GM19395 (cell line): ENCODE data around the gene MYO5B.

Experiments used
- ATAC-seq: cut with Tn5 transposase; IDR thresholded peaks from one replicate; pipeline ENCODE4 v1.9.1; 2021; ENCODE audit warnings: mild to moderate bottlenecking, moderate library complexity; ENCODE audit not compliant: unreplicated experiment

The MYO5B gene

DNA sequence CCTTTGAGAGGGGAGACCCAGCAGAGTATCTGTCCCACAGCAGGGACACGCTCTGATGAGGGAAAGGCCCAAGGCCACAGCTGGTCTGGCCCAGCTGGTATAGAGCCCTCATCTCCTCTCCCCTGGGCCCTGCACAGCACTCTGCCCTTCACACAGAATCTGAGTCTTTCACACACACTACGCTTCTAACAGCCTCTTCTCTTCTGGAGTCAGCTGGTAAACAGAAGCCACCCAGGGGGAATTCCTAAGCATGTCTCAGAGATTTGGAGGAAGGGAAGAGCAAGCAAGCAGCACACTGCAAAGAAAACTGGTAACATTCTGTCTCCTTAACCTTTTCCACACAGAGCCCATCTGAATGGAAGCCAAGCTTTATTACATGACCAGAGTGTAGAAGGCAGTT is 260.5 kb downstream of the MYO5B start:
- peak; percentile 73 for ATAC-seq

DNA sequence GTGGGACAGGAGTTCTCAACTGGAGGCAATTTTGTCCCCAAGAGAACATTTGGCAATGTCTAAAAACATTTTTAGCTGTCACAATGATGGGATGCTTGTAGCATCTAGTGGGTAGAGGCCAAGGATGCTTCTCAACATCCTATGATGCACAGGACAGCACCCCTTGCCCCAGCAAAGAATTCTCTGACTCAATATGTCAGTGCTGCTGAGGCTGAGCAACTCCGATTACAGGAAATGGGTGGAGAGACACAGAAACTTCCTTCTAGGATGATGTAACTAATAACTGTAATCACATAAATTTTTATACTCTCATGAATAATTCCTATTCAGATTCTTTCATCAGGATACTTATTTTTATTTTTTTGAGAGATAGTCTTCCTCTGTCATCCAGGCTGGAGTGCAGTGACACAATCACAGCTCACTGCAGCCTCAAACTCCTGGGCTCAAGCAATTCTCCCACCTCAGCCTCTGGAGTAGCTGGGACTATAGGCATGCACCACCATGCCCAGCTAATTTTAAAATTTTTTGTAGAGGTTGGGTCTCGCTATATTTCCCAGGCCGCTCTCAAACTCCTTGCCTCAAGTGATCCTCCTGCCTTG is 261.3 kb downstream of the MYO5B start:
- ATAC-seq = no peak

DNA sequence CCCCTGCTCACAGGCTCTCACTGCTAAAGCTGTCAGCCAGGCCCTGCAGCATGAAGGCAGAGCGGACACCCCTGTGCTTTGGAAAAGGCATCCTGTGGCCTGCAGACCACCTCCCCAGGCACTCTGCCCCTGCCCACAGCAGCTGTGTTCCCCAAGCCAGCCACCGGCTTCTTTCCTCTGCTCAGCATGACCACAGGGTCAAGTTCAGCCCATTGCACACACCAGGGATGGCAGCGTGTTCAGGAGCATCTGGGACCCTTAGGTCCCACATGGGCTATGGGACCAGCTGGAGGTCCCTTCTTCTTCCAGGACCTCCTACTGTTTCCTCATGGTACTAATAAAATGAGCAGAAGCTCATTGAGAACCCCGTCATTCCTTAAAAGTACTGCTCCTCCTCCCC is 263.2 kb downstream of the MYO5B start:
- no peak for ATAC-seq

DNA sequence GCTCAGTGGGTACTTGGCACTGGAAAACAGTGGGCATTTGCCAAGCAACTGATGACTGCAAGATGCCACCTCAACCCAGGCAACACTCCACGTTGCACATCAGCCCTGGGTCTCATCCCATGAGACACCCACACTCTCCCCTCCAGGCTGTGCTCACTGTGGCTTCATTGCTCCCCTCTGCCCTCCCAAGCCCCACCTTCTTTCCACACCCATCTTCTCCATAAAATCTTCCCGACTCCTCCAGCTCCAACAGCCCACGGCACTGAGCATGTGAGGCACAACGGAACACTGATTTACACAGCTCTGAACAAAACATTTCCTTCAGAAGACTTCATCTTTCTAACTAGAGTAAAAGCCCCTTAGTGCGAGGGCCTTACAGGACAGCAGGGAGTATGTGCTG is 263.8 kb downstream of the MYO5B start:
- ATAC-seq = no peak

DNA sequence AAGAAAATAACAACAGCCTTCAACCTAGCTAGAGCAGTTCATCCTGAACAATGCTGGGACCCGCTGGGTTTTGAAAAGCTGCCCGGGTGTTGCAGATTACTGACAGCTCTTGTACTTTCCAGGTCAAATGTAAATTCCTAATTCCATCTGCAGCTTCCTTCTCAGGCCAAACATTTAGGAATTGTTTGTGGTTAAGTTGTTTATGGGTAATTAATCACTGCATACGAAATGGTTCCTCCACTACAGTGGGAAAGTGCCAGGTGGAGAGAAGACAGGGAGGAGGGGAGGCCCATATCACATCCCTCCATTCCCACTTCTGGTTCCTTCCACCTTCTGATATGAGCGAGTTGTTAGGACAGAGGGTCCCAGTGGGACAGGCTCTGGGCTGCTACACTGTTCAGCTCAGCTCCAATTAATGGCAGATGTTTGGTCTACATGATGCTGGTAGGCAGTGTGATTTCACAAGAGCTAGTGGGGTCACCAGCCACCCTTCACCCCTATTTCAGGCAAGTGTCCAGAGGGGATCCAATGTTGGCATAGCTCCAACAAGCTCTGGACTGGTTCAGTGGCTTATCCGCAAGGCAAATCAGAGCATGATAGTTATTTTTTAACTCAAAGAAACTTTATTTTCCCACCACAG is 268.7 kb downstream of the MYO5B start:
- no peak for ATAC-seq

DNA sequence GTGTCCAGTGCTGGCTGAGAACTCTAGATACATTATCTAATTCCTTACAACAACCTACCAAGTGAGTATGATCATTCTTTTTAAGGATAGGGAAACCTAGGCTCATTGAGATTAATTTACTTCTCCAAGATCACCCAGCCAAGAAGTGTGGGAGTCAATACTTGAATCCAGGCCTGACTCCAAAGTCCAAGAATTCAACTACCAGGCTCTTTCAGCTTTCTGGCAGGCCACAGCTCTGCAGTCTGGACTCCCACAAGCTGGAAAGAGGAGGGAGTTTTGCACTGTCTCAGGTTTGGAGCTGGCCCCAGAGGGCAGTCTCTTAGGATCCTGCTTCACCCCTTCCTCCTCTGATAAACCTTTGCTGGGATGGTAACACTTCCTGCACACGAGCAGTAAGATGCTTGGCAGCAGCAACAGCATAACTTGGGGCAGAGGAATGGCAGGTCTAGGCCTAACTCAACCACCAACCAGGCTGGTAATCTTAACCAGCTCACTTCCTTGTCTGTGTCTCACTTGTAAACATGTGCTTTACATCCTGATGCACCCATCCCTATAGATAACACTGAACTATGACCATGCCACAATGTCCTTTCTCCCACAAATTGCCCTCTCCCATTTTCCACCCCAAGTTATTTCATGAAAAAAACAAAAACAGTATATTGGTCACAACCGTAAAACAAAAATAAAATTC is 270.5 kb downstream of the MYO5B start:
- no peak for ATAC-seq

DNA sequence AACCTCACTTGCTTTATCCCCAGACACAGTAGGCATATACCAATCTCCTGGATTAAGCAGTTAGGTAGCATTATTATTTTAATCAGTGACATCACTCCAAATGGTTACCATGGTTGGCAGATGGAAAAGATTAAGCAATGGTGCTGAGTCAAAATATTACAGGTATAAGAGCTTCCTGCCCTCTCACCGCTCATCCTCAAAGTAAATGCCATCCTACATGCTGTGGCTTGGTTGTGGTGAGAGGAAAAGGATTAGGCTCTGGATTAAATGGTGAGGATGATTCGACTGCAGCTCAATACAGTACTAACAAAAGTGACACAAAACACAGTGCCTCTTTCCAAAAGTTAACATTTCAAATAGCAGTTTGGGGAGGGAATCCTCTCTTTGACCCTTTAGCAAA is 272.7 kb downstream of the MYO5B start:
- no peak for ATAC-seq

DNA sequence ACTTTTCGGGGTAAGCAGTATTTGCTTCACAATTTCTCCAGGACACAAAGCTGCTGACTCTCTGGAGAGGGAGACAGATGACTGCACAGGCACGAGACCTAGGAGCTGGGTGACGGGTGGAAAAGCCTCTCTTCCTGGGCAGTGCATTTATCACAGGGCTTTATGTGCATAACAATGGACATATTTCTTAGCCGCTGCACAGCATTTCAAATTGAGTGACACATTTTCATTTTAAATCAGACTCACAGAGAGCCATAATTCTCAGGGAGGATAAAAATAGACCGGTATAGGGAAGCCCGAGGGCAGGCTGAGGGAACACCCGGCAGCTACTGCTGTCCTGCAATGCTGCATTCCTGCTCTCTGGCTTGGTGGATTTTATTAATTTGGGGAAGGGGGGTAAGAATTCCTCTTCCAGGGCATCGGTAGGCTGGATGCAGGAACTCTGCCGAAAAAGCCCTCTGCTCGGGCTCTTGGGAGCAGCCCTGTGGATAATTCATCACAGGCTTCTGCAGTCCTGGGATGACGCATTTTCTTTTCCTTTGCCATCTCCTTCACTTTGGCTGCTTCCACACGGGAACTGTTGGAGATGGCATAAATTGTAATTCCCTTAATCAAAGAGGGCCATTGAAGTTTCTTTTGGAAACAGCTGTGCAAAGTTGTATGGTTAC is 273.5 kb downstream of the MYO5B start:
- no peak for ATAC-seq

DNA sequence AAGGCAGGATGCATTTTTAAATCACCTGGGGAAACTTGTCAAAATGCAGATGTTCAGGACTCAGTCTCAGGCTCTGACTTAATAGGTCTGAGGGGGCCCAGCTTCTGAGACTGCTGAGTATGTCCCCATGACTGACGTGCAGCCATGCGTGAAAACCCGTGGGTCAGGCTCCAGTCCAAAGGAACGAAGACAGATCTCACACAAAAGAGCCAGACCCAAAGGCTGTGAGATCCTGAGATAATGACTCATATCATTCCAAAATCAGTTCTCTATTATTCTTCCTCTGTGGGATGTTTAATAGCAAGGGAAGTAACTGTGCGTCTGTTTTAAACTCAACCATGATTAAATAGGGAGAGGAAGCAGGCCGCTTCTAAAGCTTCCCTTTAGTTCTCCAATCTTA is 274.2 kb downstream of the MYO5B start:
- ATAC-seq = no peak

DNA sequence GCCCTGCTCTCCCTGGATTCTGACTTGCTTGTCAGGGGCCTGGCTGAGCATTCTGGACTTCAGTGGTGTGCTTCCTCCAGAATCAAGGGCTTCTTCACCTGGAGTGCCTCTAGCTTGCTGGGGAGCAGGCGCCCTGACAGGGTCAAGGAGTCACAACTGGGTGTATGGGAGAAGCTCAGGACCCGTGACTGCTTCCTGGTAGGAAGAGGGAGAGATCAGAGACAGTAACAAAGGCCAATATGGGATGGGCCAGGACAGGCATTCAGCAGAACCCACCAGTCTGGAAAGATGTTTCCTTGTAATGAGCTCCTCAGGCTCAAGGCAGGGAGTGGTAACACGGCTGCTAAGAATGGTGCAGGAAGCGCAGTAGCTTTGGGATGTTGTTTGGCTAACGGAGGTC is 277.2 kb downstream of the MYO5B start:
- no peak for ATAC-seq

DNA sequence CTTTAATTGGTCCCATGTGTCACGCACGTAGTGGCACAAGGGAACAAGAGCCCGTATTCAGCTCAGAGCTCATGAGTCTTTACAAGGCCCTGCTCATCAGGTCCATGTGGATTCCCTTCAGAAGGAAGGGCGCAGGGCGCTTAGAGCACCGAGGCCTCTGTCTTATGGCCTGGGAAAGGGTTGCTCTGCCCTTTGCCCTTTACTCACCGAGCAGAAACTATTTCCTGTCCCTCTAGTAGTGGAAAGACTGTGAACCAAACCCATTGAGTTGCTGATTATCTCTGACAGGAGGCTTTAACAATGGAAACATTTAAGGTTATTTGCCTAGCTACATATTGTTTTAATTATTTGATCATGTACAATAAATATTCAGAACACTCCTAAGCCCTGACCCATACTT is 279.6 kb downstream of the MYO5B start:
- ATAC-seq = no peak

DNA sequence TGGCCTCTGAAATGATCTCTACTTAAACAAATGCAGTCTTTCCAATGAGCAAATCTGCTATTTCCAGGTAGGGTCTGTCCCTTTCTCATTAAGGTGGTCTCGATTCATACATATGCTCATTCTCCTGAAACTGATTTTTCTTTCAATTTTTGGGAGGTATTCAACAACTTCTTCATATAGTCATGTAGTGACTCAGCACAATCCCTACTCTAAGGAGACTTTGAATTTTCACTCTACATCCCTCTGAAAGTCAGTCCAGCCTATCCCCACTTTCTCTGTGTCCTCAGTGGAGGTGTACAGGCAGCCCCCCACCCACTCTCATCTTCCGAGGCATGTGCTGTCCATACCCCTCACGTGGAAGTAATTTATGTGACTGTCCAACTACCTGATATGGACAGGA is 281.7 kb downstream of the MYO5B start:
- no peak for ATAC-seq

DNA sequence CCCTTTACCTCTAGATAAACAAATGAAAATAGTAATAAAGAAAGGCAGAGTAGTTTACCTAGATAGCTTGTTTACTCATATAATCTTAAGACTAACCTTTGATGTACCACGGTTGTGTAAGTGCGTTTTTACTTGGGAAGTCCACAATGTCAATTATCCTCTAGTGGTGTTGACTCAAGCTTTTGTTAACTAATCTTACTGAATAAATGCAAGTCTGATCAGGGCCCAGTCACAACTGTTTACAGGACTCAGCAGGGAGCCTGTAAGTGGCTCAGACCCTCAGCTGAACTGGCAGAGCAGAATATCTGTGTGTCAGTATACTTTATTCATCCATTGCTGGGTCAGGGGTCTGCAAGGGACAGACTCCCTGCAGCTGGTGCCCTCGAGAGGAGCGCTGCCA is 283.5 kb downstream of the MYO5B start:
- no peak for ATAC-seq

DNA sequence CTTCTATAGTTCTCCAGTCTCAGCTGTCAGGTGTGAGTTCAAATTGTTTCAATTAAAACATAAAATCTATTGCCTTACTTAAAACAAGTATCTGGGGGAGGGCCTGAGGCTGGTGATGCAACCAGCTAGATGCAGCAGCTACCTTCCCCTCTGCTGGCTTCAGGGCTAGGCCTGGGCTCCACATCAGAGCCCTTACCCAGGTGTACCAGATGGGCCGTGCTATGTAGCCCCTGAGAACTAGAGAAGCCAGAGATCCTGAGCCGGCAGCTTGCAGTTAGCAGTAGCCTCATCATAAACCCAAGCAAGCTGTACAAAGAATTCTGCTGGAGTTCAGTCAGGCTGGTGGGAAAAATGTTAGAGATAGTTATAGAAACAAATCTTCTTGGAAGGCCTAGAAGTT is 284.0 kb downstream of the MYO5B start:
- ATAC-seq = no peak

DNA sequence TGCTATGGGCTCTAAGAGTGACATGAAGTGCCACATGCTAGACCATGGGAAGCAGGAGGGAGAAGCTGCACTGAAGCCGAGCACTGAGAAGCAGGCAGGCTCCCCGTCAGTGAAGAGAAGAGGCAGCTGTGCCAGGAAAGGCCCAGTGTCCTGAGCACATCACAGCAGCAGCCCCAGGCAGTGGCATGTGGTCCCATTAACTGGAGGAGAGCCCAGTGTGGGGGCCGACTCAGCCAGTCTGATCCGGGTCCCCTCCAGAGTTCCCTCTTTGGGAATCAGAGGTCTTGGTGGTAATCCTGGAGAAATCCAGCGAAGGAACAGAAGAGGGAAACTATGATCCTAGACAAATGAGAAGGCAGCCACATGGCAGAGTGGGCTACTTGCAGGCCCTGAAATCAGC is 284.9 kb downstream of the MYO5B start:
- ATAC-seq = no peak

DNA sequence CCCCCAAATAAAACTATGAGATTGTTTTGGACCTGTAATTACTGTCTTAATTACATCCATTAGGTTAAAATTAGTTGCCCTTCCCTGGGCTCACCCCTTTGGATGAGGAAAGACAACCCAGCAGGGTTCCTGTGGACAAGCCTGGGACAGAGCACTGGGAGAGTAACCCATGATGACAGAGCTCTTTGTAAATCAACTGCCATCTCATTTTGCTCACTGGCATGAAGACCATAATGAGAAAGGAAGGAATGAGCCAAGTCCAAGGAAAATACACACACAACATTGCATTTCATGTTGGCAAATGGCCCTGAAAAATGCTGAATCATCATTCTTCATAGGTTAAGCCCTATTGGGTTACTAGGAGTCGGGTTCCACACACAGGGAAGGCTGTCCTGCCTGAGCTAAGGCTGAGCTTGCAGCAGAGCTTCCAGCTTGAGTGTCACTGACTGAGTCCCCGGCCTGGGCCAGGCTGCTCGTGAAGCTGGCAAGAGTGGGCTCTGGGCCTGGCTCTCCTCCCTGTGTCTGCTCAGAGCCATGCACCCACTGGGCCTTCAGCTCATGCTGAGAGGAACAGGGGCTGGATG is 287.5 kb downstream of the MYO5B start:
- no peak for ATAC-seq

DNA sequence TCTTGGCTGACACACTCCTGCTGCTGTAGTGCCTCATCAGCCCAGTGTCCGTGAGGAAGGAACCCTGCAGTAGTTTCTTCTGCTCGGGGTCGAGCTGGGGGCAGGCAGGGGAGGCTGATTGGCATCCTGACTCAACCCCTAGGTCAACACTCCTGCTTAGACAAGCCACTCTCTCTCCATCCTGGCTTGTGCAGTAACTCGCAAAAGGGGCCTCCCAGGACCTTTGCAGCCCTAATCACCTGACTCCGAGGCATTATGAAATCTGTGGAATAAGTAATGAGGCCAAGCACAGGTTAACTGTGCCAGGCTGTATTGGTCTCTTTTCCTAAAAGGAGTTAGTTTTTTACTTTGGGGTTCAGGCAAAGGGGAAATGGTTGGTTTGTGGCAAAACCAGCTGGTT is 289.2 kb downstream of the MYO5B start:
- no peak for ATAC-seq

DNA sequence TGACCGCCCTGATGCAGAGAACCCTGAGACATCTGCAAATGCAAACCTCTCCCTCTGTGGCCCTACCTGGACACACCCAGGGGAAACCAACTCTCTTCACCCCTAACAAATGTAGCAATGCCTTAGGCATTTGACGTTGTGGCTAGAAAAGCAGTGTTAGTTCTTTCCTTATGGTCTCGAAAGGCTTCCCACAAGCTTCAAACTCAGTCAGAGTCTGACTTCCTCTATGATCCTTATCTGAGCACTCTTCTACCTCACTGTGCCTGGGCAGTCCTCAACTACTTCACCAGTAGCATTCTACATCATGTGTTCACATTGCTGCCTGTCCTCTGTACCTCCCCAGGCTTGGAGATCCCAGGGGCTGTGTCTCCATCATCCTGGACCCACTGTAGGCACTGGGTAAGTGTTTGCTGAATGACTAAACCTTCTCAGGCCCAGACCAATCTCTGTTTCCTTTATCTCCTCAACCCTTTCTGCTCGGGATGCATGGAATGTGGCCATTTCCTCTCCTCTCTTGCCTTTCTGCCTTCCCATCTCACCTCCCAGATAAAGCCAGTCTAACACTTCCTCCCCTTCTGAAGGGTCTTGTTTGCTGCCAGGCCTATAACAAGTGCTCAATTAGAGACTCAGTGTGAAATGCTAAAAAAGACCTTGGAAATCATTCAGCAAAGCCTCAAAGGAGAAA is 289.9 kb downstream of the MYO5B start:
- ATAC-seq = no peak

DNA sequence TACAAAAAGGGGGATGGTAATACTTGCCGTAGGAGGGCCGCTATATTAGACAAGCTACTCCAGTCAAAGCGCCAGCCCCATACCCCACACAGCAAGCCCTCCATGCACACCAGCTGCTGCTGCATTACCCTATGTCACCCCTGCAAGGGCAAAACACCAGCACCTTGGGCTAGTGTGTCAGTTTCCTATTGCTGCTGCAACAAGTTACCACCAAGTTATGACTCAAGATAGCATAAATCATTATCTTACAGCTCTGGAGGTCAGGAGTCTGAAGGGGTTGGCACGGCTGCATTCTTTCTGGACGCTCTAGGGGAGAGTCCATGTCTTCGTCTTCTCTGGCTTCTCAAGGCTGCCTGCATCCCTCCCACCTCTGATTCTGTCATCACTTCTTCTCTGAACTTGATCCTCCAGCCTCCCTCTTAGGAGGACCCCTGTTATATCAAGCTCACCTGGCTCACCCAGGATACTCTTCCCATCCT is 293.0 kb downstream of the MYO5B start:
- ATAC-seq = no peak

DNA sequence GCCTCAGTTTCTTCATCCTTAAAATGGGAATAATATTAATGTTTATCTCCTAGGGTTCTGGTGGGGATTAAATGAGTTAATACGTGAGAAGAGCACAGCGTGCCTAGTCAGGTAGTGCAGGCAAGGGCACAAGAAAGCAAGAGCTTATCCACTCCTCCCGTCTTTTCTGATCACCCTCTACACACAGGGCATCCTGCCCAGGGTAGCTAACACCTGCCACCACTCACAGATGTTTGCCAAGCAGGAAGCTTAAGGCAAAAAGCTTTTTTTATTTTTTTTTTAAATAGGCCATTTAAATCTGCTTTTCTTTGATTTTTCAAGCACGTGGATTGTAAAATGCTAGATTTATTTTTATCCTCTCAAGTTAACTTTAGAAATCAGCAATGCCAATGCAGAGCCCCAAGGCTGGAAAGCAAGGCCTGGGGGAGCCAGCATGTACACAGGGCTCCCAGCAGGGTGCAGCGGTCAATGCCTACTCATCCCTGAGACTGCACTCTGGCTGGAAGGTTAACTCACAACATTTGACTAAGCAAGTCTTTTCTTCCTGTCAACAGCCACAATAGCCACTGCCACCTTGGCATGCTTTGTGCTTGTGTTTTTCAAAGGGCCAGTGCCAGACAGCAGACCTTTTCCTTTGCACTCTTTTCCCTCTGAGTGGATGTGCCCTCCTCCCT is 295.2 kb downstream of the MYO5B start:
- ATAC-seq = no peak
